HepG2 (cell line): ENCODE results near the gene GGNBP2. TPM values are rescaled to one million over a fixed set of nuclear protein-coding genes. Genes with fewer than 3 reads are reported as not detected.

Source experiments
- ATF3 ChIP-seq: sonication (generic); formaldehyde crosslinking; IDR thresholded peaks from 2 replicates; pipeline ENCODE4 v1.4.0; 2020; ENCODE audit warnings: missing genetic modification reagents
- E2F2 ChIP-seq: sonication (generic); formaldehyde crosslinking; IDR thresholded peaks from 2 replicates; pipeline ENCODE4 v1.4.0; 2020; ENCODE audit warnings: missing genetic modification reagents, borderline replicate concordance
- HCFC1 ChIP-seq: fragments of 150-350 bp; IDR thresholded peaks from 2 replicates; pipeline ENCODE4 v1.6.1; 2014; ENCODE audit warnings: low read depth, low read length
- HIC2 ChIP-seq: sonication (generic); formaldehyde crosslinking; IDR thresholded peaks from 2 replicates; pipeline ENCODE4 v1.9.0; 2022; ENCODE audit warnings: low read depth, missing genetic modification reagents
- HNF1A ChIP-seq, 2 experiments: sonication (generic) in 1 of 2; formaldehyde crosslinking in 1 of 2; IDR thresholded peaks; 2 replicates each; pipeline versions ENCODE4 v1.4.0 to v1.6.1; 2016 to 2020; ENCODE audit warnings: borderline replicate concordance in 1 of 2, low read depth in 1 of 2, mild to moderate bottlenecking in 1 of 2, missing genetic modification reagents in 1 of 2
- MTF1 ChIP-seq: sonication (generic); formaldehyde crosslinking; IDR thresholded peaks from 2 replicates; pipeline ENCODE4 v1.5.0; 2020; ENCODE audit warnings: missing genetic modification reagents
- MZF1 ChIP-seq: sonication (generic); formaldehyde crosslinking; IDR thresholded peaks from 2 replicates; pipeline ENCODE4 v1.8.1; 2023; ENCODE audit warnings: mild to moderate bottlenecking, missing genetic modification reagents, borderline replicate concordance
- NCOA2 ChIP-seq: sonication (generic); formaldehyde crosslinking; IDR thresholded peaks from 2 replicates; pipeline ENCODE4 v1.8.0; 2022; ENCODE audit warnings: inconsistent platforms
- NR2C2 ChIP-seq: sonication (generic); formaldehyde crosslinking; IDR thresholded peaks from 2 replicates; pipeline ENCODE4 v1.4.0; 2020; ENCODE audit warnings: missing genetic modification reagents, mild to moderate bottlenecking, moderate library complexity, borderline replicate concordance
- PTBP1 ChIP-seq: fragments of 200-400 bp; formaldehyde crosslinking; IDR thresholded peaks from 2 replicates; pipeline ENCODE4 v1.6.1; 2018; ENCODE audit warnings: low read length, low read depth; ENCODE audit not compliant: poor library complexity, severe bottlenecking
- SAP130 ChIP-seq: IDR thresholded peaks from 2 replicates; pipeline ENCODE4 v1.6.1; 2016; ENCODE audit warnings: low read depth
- SMAD9 ChIP-seq: sonication (generic); formaldehyde crosslinking; IDR thresholded peaks from 2 replicates; pipeline ENCODE4 v1.5.1; 2020; ENCODE audit warnings: mild to moderate bottlenecking, missing genetic modification reagents
- SMYD3 ChIP-seq: sonication (generic); formaldehyde crosslinking; IDR thresholded peaks from 2 replicates; pipeline ENCODE4 v1.8.1; 2023; ENCODE audit warnings: mild to moderate bottlenecking, missing genetic modification reagents
- SPEN ChIP-seq: sonication (generic); formaldehyde crosslinking; IDR thresholded peaks from 2 replicates; pipeline ENCODE4 v1.5.1; 2020; ENCODE audit warnings: low read depth, mild to moderate bottlenecking, missing genetic modification reagents
- TAF15 ChIP-seq: fragments of 200-400 bp; formaldehyde crosslinking; IDR thresholded peaks from one replicate; pipeline ENCODE4 v1.6.1; 2018; ENCODE audit warnings: mild to moderate bottlenecking, low read depth, low read length; ENCODE audit not compliant: poor library complexity, severe bottlenecking
- THAP11 ChIP-seq: IDR thresholded peaks from 2 replicates; pipeline ENCODE4 v1.6.1; 2016; ENCODE audit warnings: missing biosample characterization, missing genetic modification reagents
- ZFP62 ChIP-seq: sonication (generic); formaldehyde crosslinking; IDR thresholded peaks from 2 replicates; pipeline ENCODE4 v1.4.0; 2020; ENCODE audit warnings: missing genetic modification reagents
- ZNF513 ChIP-seq: sonication (generic); formaldehyde crosslinking; conservative IDR thresholded peaks from 2 replicates; pipeline ENCODE4 v1.5.0; 2020; ENCODE audit warnings: missing genetic modification reagents
- ZNF550 ChIP-seq: sonication (generic); formaldehyde crosslinking; IDR thresholded peaks from 2 replicates; pipeline ENCODE4 v1.4.0; 2020; ENCODE audit warnings: mild to moderate bottlenecking, missing genetic modification reagents, borderline replicate concordance
- ZNF766 ChIP-seq: sonication (generic); formaldehyde crosslinking; IDR thresholded peaks from 2 replicates; pipeline ENCODE4 v1.5.0; 2020; ENCODE audit warnings: missing genetic modification reagents, borderline replicate concordance
- polyA plus RNA-seq, 8 experiments: library from polyadenylated mRNA; depleted of rRNA in 3 of 8; stranded (reverse) in 7 of 8; unstranded in 1 of 8; fragments of >200 nt; fragmentation: Illumina TruSeq in 4 of 8; extraction: Trizol in 4 of 8; gene quantifications; 2 replicates each; pipeline versions ENCODE4 v1.2.1 to v1.2.3, GENCODE V29; 2011 to 2016; ENCODE audit warnings: low read depth in 4 of 8, missing spikeins in 1 of 8, mixed read lengths in 1 of 8; ENCODE audit not compliant: insufficient read depth in 1 of 8
- total RNA-seq, 5 experiments: library from RNA; depleted of rRNA; stranded (reverse); fragments of >200 nt; fragmentation: Illumina TruSeq; extraction: Trizol; gene quantifications; 2 replicates each; pipeline ENCODE4 v1.2.3, GENCODE V29; 2016; ENCODE audit warnings: low read depth in 1 of 5

GGNBP2 gene
- total and polyA plus RNA-seq, 2 of the 13 experiments (the other 11 are each of a cell fraction or from before 2014, with no cell fraction given) = 53.3 to 84.2 TPM

- TF ChIP-seq PTBP1 = no peak
- TF ChIP-seq ATF3 = no peak
- TF ChIP-seq THAP11 (CRISPR knock-in tag) = peak; percentile 60; the same call in 1 of the 2 replicates
- TF ChIP-seq E2F2 (CRISPR knock-in tag) = no peak
- TF ChIP-seq SMYD3 (CRISPR knock-in tag) = no peak; the same call in 1 of the 2 replicates
- peak; percentile 50 for TF ChIP-seq NR2C2 (CRISPR knock-in tag)
- TF ChIP-seq SPEN (CRISPR knock-in tag) = peak; percentile 45; the same call in 1 of the 2 replicates
- no peak for TF ChIP-seq NCOA2 (CRISPR knock-in tag)
- no peak for TF ChIP-seq ZNF766 (CRISPR knock-in tag)
- TF ChIP-seq HNF1A (IDR thresholded peaks at IDR 0.05; ENCODE audit: low read depth) = no peak
- TF ChIP-seq HNF1A (CRISPR knock-in tag; IDR thresholded peaks at IDR 0.05; ENCODE audit: borderline replicate concordance) = peak; percentile 37; the same call in 1 of the 2 replicates
- no peak for TF ChIP-seq MTF1 (CRISPR knock-in tag)
- TF ChIP-seq HCFC1 = no peak
- TF ChIP-seq MZF1 (CRISPR knock-in tag) = no peak
- TF ChIP-seq HIC2 = no peak
- no peak for TF ChIP-seq ZNF513 (CRISPR knock-in tag)
- no peak for TF ChIP-seq TAF15
- 0 out of 2 replicates have a peak, but pooled peaks have one; percentile 76 for TF ChIP-seq ZNF550
- TF ChIP-seq SMAD9 (CRISPR knock-in tag) = 0 out of 2 replicates have a peak, but pooled peaks have one; percentile 45
- TF ChIP-seq SAP130 (CRISPR knock-in tag) = peak; percentile 78
- TF ChIP-seq ZFP62 (CRISPR knock-in tag) = no peak
Measured at GRCh38 chr17:36544307-36545076, at the start of gene GGNBP2 (continued).
